Activated CD8-positive, alpha-beta memory T cell treated with anti-CD3 and anti-CD28 coated beads, Interleukin-2, amount 10 ng/mL, durations not matched to agents 7 days and 5 days (primary cell): ENCODE measurements around the gene LYZL6. TPM values are rescaled to one million over a fixed set of nuclear protein-coding genes. Genes with fewer than 3 reads are reported as not detected.

Experiments used
- ATAC-seq: fragments of 150-1000 bp; cut with Tn5 transposase; one replicate; pipeline ENCODE4 v1.10.0; 2021; ENCODE audit warnings: moderate library complexity
- CTCF ChIA-PET: fragments of 350-600 bp; sonication (Branson Sonifier 250); formaldehyde crosslinking; loops from one replicate; lab custom pipeline; 2021; ENCODE audit warnings: antibody characterized with exemption; lab: Charles Lee
- DNase-seq: peaks from one replicate; pipeline ENCODE4 v3.0.0-alpha.2; 2020
- H3K27ac Mint-ChIP-seq: one replicate; pipeline ENCODE4 v1.8.0; 2021; ENCODE audit warnings: mild to moderate bottlenecking, mixed read lengths
- H3K27me3 Mint-ChIP-seq: one replicate; pipeline ENCODE4 v1.8.0; 2021; ENCODE audit warnings: mixed read lengths
- H3K36me3 Mint-ChIP-seq: one replicate; pipeline ENCODE4 v1.8.0; 2021; ENCODE audit warnings: mild to moderate bottlenecking, mixed read lengths
- H3K4me1 Mint-ChIP-seq: one replicate; pipeline ENCODE4 v1.8.0; 2021; ENCODE audit warnings: mixed read lengths
- H3K4me3 Mint-ChIP-seq: one replicate; pipeline ENCODE4 v1.8.0; 2021; ENCODE audit warnings: mild to moderate bottlenecking, moderate library complexity, mixed read lengths
- H3K9me3 Mint-ChIP-seq: one replicate; pipeline ENCODE4 v1.8.0; 2022; ENCODE audit warnings: low read depth, mixed read lengths
- total RNA-seq, 2 experiments: library from RNA; stranded (reverse); gene quantifications; one replicate each; pipeline ENCODE4 v1.2.3, GENCODE V29; 2021

LYZL6 gene
- total RNA-seq, 2 experiments from 2014 or later, result not detected

- ATAC-seq (no peak), DNase-seq (no peak)
- peaks cover 15% of the 10 kb centered on the region for H3K36me3 Mint-ChIP-seq
- H3K4me3 Mint-ChIP-seq, result no peak overlapping the region
- H3K4me1 Mint-ChIP-seq, result peaks cover 8% of the 10 kb centered on the region
- CTCF ChIA-PET, result interaction anchor here (0.5 to 1.3 kb wide), 2 partner anchors 56 to 86 kb away, joined by 3 to 4 read pairs; no protein-coding TSS in a partner anchor
- no peaks in the 10 kb centered on the region for H3K27me3 Mint-ChIP-seq
- H3K9me3 Mint-ChIP-seq, result peaks cover 6% of the 10 kb centered on the region
- no peak overlapping the region for H3K27ac Mint-ChIP-seq
Observed at GRCh38 chr17:35936063-35936462, 7.5 kb downstream of the LYZL6 start.

GRCh38 chr17:35934760-35935159 is 8.8 kb downstream of the LYZL6 start:
- H3K36me3 Mint-ChIP-seq, result peaks cover 12% of the 10 kb centered on the region
- DNase-seq (no peak), ATAC-seq (no peak)
- H3K4me3 Mint-ChIP-seq, result no peak overlapping the region
- peaks cover 19% of the 10 kb centered on the region for H3K4me1 Mint-ChIP-seq
- H3K27me3 Mint-ChIP-seq, result no peaks in the 10 kb centered on the region
- no peak overlapping the region for H3K27ac Mint-ChIP-seq
- H3K9me3 Mint-ChIP-seq, result peaks cover 6% of the 10 kb centered on the region
- CTCF ChIA-PET, result interaction anchor here (1.3 kb wide), 1 partner anchor 85 kb away, joined by 3 read pairs; no protein-coding TSS in a partner anchor

- CTCF ChIA-PET, result interaction anchor here (1.1 to 4.2 kb wide), 3 partner anchors 37 to 134 kb away, joined by 3 to 18 read pairs (median 9); no protein-coding TSS in a partner anchor
- Mint-ChIP-seq H3K9me3 (no peaks in the 10 kb centered on the region), H3K4me1 (peaks cover 32% of the 10 kb centered on the region), H3K36me3 (peaks cover 14% of the 10 kb centered on the region), H3K27me3 (no peaks in the 10 kb centered on the region), H3K4me3 (no peak overlapping the region), H3K27ac (no peak overlapping the region)
- ATAC-seq (no peak), DNase-seq (no peak)
Observed at GRCh38 chr17:35932586-35932985, 10.9 kb downstream of the LYZL6 start.

- H3K9me3 Mint-ChIP-seq, result no peaks in the 10 kb centered on the region
- peaks cover 16% of the 10 kb centered on the region for H3K36me3 Mint-ChIP-seq
- CTCF ChIA-PET, result interaction anchor here (0.9 to 4.2 kb wide), 13 partner anchors 16 to 260 kb away, joined by 3 to 18 read pairs (median 3); no protein-coding TSS in a partner anchor
- no peaks in the 10 kb centered on the region for H3K27me3 Mint-ChIP-seq
- no peak for ATAC-seq
- DNase-seq, result no peak
- H3K4me1 Mint-ChIP-seq, result peaks cover 35% of the 10 kb centered on the region
- H3K4me3 Mint-ChIP-seq, result no peak overlapping the region
- no peak overlapping the region for H3K27ac Mint-ChIP-seq
Observed at GRCh38 chr17:35931794-35932425, 11.6 kb downstream of the LYZL6 start.

GRCh38 chr17:35930211-35931065 is 13.1 kb downstream of the LYZL6 start, which contains the start of gene RDM1:
Gene RDM1, minus strand, starts transcription at chr17:35930773. Its CDS starts 46 bp downstream, at chr17:35930727.
- H3K36me3 Mint-ChIP-seq, result peaks cover 24% of the 10 kb centered on the region
- peak within 1 kb of the TSS; percentile 82 for H3K27ac Mint-ChIP-seq
- CTCF ChIA-PET, result interaction anchor here (0.8 to 4.2 kb wide), 15 partner anchors 9 to 153 kb away, joined by 3 to 18 read pairs (median 4); partner anchors contain the start of gene LYZL6
- H3K4me3 Mint-ChIP-seq, result peak within 1 kb of the TSS; percentile 88
- no peaks in the 10 kb centered on the region for H3K27me3 Mint-ChIP-seq
- peak; percentile 95 for DNase-seq
- H3K9me3 Mint-ChIP-seq, result no peaks in the 10 kb centered on the region
- ATAC-seq, result peak; percentile 97
- peaks cover 41% of the 10 kb centered on the region for H3K4me1 Mint-ChIP-seq

- Mint-ChIP-seq H3K9me3 (no peaks in the 10 kb centered on the region), H3K4me3 (peak overlapping the region; percentile 13), H3K27ac (peak overlapping the region; percentile 18), H3K4me1 (peaks cover 56% of the 10 kb centered on the region), H3K27me3 (no peaks in the 10 kb centered on the region), H3K36me3 (peaks cover 44% of the 10 kb centered on the region)
- no peak for ATAC-seq
- DNase-seq, result no peak
- CTCF ChIA-PET, result interaction anchor here (1.1 to 2.0 kb wide), 2 partner anchors 10 to 80 kb away, joined by 3 to 5 read pairs; no protein-coding TSS in a partner anchor
Observed at GRCh38 chr17:35927714-35928113, 15.8 kb downstream of the LYZL6 start.

GRCh38 chr17:35923609-35924114 is 19.9 kb downstream of the LYZL6 start:
- Mint-ChIP-seq H3K27ac (peak overlapping the region; percentile 32), H3K27me3 (no peaks in the 10 kb centered on the region), H3K4me3 (no peak overlapping the region), H3K36me3 (peaks cover 61% of the 10 kb centered on the region), H3K9me3 (no peaks in the 10 kb centered on the region), H3K4me1 (peaks cover 60% of the 10 kb centered on the region)
- ATAC-seq, result no peak
- no peak for DNase-seq
- CTCF ChIA-PET, result interaction anchor here (1.2 to 2.3 kb wide), 6 partner anchors 15 to 48 kb away, joined by 3 to 10 read pairs (median 4); no protein-coding TSS in a partner anchor

GRCh38 chr17:35920229-35920628 is 23.3 kb downstream of the LYZL6 start:
- ATAC-seq (no peak), DNase-seq (no peak)
- CTCF ChIA-PET, result interaction anchor here (1.0 kb wide), 1 partner anchor 70 kb away, joined by 4 read pairs; no protein-coding TSS in a partner anchor
- Mint-ChIP-seq H3K36me3 (peaks cover 61% of the 10 kb centered on the region), H3K27ac (peak overlapping the region; percentile 58), H3K4me3 (no peak overlapping the region), H3K4me1 (peaks cover 51% of the 10 kb centered on the region), H3K9me3 (no peaks in the 10 kb centered on the region), H3K27me3 (no peaks in the 10 kb centered on the region)

- Mint-ChIP-seq H3K36me3 (peaks cover 57% of the 10 kb centered on the region), H3K4me3 (no peak overlapping the region), H3K27ac (no peak overlapping the region), H3K4me1 (peaks cover 50% of the 10 kb centered on the region), H3K27me3 (no peaks in the 10 kb centered on the region), H3K9me3 (no peaks in the 10 kb centered on the region)
- CTCF ChIA-PET, result interaction anchor here (0.6 to 1.9 kb wide), 8 partner anchors 8 to 47 kb away, joined by 3 to 5 read pairs (median 3); no protein-coding TSS in a partner anchor
- ATAC-seq (no peak), DNase-seq (no peak)
Observed at GRCh38 chr17:35918665-35919064, 24.8 kb downstream of the LYZL6 start.

GRCh38 chr17:35917519-35918213 is 25.8 kb downstream of the LYZL6 start:
- H3K4me1 Mint-ChIP-seq, result peaks cover 55% of the 10 kb centered on the region

GRCh38 chr17:35915153-35915964 is 28.2 kb downstream of the LYZL6 start:
- CTCF ChIA-PET, result interaction anchor here (1.0 to 1.9 kb wide), 8 partner anchors 11 to 64 kb away, joined by 3 to 5 read pairs (median 4); partner anchors contain the start of gene RDM1
- Mint-ChIP-seq H3K36me3 (peaks cover 57% of the 10 kb centered on the region), H3K27me3 (no peaks in the 10 kb centered on the region), H3K4me1 (peaks cover 43% of the 10 kb centered on the region), H3K27ac (no peak overlapping the region), H3K4me3 (no peak overlapping the region), H3K9me3 (no peaks in the 10 kb centered on the region)
- ATAC-seq, result no peak
- DNase-seq, result no peak

More at GRCh38 chr17:35917519-35918213, 25.8 kb downstream of the LYZL6 start:
- ATAC-seq (no peak), DNase-seq (no peak)
- no peaks in the 10 kb centered on the region for H3K9me3 Mint-ChIP-seq
- no peaks in the 10 kb centered on the region for H3K27me3 Mint-ChIP-seq
- H3K36me3 Mint-ChIP-seq, result peaks cover 59% of the 10 kb centered on the region
- no peak overlapping the region for H3K27ac Mint-ChIP-seq
- CTCF ChIA-PET, result interaction anchor here (1.2 to 1.9 kb wide), 2 partner anchors 9 to 19 kb away, joined by 4 to 5 read pairs; no protein-coding TSS in a partner anchor
- no peak overlapping the region for H3K4me3 Mint-ChIP-seq
